ENCODE data around the gene SHLD1.

SHLD1 gene

DNA sequence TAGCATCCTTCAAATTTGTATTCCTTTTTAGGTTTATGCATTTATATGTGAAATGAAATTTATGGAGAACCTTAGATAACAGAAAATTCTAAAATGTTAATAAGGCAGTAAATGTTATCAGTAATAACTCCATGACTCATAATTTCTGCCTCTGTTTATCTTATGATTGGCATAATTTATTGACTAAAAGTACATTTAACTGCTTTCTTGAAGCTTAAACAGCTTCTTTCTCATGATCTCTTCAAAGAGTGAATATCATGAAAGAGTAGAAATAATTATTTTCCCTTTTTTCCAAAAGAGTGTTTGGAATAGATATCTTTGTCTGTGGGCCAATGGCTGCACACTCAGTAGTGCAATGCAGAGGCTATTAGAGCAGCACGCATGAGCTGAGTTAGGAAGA, 91.3 kb downstream of the SHLD1 start:
- no peak for ATAC-seq
- TF ChIP-seq CSDC2 (CRISPR knock-in tag; IDR thresholded peaks at IDR 0.05) (no peak), PPARA (CRISPR knock-in tag; IDR thresholded peaks at IDR 0.05; ENCODE audit: borderline replicate concordance) (no peak), ARNTL (CRISPR knock-in tag; IDR thresholded peaks at IDR 0.05; ENCODE audit: borderline replicate concordance, low read depth) (no peak), ISL1 (CRISPR knock-in tag; IDR thresholded peaks at IDR 0.05) (peak; percentile 75)
- TF ChIP-seq, protein P1, sequence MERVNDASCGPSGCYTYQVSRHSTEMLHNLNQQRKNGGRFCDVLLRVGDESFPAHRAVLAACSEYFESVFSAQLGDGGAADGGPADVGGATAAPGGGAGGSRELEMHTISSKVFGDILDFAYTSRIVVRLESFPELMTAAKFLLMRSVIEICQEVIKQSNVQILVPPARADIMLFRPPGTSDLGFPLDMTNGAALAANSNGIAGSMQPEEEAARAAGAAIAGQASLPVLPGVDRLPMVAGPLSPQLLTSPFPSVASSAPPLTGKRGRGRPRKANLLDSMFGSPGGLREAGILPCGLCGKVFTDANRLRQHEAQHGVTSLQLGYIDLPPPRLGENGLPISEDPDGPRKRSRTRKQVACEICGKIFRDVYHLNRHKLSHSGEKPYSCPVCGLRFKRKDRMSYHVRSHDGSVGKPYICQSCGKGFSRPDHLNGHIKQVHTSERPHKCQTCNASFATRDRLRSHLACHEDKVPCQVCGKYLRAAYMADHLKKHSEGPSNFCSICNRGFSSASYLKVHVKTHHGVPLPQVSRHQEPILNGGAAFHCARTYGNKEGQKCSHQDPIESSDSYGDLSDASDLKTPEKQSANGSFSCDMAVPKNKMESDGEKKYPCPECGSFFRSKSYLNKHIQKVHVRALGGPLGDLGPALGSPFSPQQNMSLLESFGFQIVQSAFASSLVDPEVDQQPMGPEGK (CRISPR knock-in tag; IDR thresholded peaks at IDR 0.05; ENCODE audit: borderline replicate concordance), result 0 out of 2 replicates have a peak, but pooled peaks have one; percentile 22

DNA sequence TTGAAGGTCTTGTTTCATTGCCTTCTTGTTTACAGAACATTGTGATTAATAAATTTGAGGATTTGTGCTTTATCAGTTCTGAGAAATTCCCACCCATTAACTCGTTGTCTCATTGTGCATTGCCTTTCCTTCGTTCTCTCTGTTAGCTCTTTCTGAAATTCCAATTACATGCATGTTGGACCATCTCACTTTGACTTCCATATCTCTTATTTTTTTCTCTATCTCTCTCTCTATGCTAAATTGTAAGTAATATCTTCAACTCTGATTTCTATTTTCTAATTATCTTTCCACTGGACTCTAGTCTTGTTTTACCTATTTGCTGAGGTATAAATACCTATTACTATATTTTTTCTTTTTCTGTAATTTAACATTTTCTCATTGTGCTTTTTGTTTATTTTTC, 92.3 kb downstream of the SHLD1 start:
- TF ChIP-seq ESRRG (CRISPR knock-in tag; IDR thresholded peaks at IDR 0.05), result no peak
- no peak for ATAC-seq

DNA sequence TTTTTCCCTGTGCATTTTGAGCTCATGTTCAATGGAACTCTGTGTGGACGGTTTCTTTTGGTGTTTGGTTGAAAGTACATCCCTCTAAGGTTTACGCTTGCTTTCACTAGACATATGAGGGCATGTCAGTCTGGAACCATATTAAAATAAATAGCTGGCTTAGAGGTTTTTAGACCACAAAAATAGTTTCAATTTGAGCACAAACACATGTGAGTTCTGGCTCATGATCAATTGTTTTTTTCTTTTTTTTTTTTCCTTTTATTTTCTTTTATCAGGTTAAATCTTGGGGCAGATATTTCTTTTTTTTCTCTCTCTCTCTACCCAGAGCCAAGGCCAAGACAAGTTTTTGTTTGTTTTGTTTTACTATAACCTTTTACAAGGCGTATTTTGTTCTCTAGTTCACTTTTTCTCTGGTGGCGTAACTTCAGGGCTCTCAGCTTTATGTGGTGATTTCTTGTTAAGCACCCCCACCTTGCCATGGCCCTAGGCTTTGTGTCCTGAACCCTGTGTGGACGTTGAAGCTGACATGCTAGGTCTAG, 92.9 kb downstream of the SHLD1 start:
- TF ChIP-seq, protein P2, sequence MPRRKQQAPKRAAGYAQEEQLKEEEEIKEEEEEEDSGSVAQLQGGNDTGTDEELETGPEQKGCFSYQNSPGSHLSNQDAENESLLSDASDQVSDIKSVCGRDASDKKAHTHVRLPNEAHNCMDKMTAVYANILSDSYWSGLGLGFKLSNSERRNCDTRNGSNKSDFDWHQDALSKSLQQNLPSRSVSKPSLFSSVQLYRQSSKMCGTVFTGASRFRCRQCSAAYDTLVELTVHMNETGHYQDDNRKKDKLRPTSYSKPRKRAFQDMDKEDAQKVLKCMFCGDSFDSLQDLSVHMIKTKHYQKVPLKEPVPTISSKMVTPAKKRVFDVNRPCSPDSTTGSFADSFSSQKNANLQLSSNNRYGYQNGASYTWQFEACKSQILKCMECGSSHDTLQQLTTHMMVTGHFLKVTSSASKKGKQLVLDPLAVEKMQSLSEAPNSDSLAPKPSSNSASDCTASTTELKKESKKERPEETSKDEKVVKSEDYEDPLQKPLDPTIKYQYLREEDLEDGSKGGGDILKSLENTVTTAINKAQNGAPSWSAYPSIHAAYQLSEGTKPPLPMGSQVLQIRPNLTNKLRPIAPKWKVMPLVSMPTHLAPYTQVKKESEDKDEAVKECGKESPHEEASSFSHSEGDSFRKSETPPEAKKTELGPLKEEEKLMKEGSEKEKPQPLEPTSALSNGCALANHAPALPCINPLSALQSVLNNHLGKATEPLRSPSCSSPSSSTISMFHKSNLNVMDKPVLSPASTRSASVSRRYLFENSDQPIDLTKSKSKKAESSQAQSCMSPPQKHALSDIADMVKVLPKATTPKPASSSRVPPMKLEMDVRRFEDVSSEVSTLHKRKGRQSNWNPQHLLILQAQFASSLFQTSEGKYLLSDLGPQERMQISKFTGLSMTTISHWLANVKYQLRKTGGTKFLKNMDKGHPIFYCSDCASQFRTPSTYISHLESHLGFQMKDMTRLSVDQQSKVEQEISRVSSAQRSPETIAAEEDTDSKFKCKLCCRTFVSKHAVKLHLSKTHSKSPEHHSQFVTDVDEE (CRISPR knock-in tag; IDR thresholded peaks at IDR 0.05), result no peak
- TF ChIP-seq, protein P3, sequence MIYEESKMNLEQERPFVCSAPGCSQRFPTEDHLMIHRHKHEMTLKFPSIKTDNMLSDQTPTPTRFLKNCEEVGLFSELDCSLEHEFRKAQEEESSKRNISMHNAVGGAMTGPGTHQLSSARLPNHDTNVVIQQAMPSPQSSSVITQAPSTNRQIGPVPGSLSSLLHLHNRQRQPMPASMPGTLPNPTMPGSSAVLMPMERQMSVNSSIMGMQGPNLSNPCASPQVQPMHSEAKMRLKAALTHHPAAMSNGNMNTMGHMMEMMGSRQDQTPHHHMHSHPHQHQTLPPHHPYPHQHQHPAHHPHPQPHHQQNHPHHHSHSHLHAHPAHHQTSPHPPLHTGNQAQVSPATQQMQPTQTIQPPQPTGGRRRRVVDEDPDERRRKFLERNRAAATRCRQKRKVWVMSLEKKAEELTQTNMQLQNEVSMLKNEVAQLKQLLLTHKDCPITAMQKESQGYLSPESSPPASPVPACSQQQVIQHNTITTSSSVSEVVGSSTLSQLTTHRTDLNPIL (CRISPR knock-in tag; IDR thresholded peaks at IDR 0.05; ENCODE audit: low read depth), result no peak
- TF ChIP-seq ARNTL (CRISPR knock-in tag; IDR thresholded peaks at IDR 0.05; ENCODE audit: borderline replicate concordance, low read depth), result no peak

DNA sequence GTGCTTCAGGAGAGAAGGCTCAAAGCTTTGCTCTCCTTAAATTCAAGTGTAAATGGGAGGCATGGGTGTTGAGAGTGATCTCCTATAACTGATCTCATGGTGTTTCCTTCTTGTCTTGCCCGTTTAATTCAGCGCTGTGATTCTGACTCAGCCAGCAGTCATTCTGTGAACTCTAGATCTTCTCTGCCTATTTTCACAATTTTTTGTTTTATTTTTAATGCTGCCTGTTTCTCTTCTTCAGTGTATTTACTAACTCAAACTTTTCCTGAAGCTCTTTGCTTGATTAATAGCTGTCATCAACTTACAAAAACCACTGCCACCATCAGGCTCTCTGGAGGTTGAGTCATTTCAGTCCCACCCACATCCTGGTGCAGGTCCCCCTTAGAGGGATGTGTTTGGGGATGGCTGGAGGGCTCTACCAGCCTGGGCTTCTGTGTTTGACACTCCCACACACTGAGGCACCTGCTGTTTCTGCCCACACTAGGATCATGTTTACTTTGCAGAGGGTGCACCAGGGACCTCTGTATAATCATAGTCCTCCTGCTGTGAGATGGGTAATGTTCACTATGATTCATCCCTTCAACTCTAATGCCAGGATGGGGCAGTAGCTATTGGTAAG, 94.0 kb downstream of the SHLD1 start:
- peak; percentile 82 for ATAC-seq

More for the DNA sequence above, 92.9 kb downstream of the SHLD1 start:
- peak; percentile 24 for ATAC-seq

More for the DNA sequence above, 94.0 kb downstream of the SHLD1 start:
- no peak; the same call in 1 of the 2 replicates for TF ChIP-seq ISL1 (CRISPR knock-in tag; IDR thresholded peaks at IDR 0.05)
- no peak for TF ChIP-seq PPARA (CRISPR knock-in tag; IDR thresholded peaks at IDR 0.05; ENCODE audit: borderline replicate concordance)
- TF ChIP-seq ZFP3 (CRISPR knock-in tag; IDR thresholded peaks at IDR 0.05), result no peak
- TF ChIP-seq, protein P4, sequence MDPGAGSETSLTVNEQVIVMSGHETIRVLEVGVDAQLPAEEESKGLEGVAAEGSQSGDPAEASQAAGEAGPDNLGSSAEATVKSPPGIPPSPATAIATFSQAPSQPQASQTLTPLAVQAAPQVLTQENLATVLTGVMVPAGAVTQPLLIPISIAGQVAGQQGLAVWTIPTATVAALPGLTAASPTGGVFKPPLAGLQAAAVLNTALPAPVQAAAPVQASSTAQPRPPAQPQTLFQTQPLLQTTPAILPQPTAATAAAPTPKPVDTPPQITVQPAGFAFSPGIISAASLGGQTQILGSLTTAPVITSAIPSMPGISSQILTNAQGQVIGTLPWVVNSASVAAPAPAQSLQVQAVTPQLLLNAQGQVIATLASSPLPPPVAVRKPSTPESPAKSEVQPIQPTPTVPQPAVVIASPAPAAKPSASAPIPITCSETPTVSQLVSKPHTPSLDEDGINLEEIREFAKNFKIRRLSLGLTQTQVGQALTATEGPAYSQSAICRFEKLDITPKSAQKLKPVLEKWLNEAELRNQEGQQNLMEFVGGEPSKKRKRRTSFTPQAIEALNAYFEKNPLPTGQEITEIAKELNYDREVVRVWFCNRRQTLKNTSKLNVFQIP (CRISPR knock-in tag; IDR thresholded peaks at IDR 0.05; ENCODE audit: borderline replicate concordance, low read depth), result no peak
- TF ChIP-seq ZNF565 (CRISPR knock-in tag; conservative IDR thresholded peaks at IDR 0.05; ENCODE audit: low read depth), result no peak
- no peak for TF ChIP-seq ZC3H10 (CRISPR knock-in tag; IDR thresholded peaks at IDR 0.05)
- TF ChIP-seq ZNF70 (CRISPR knock-in tag; IDR thresholded peaks at IDR 0.05), result no peak
- TF ChIP-seq, protein P2 (CRISPR knock-in tag; IDR thresholded peaks at IDR 0.05), result no peak
- no peak for TF ChIP-seq ZNF8 (CRISPR knock-in tag; IDR thresholded peaks at IDR 0.05)
- TF ChIP-seq ARNTL (CRISPR knock-in tag; IDR thresholded peaks at IDR 0.05; ENCODE audit: borderline replicate concordance, low read depth), result no peak
- TF ChIP-seq TOX (CRISPR knock-in tag; IDR thresholded peaks at IDR 0.05; ENCODE audit: borderline replicate concordance), result no peak
- TF ChIP-seq, protein P3 (CRISPR knock-in tag; IDR thresholded peaks at IDR 0.05; ENCODE audit: low read depth), result no peak
- TF ChIP-seq OSR1 (CRISPR knock-in tag; IDR thresholded peaks at IDR 0.05), result no peak
- no peak for TF ChIP-seq BACH2 (CRISPR knock-in tag; IDR thresholded peaks at IDR 0.05; ENCODE audit: borderline replicate concordance)
- TF ChIP-seq TCF4 (CRISPR knock-in tag; IDR thresholded peaks at IDR 0.05; ENCODE audit: borderline replicate concordance), result no peak
- TF ChIP-seq GLIS3 (CRISPR knock-in tag; IDR thresholded peaks at IDR 0.05), result no peak
- no peak for TF ChIP-seq ESRRG (CRISPR knock-in tag; IDR thresholded peaks at IDR 0.05)
- TF ChIP-seq, protein P1 (CRISPR knock-in tag; IDR thresholded peaks at IDR 0.05; ENCODE audit: borderline replicate concordance), result no peak
- no peak for TF ChIP-seq SNAI2 (CRISPR knock-in tag; IDR thresholded peaks at IDR 0.05)
- no peak for TF ChIP-seq ZFP30 (CRISPR knock-in tag; IDR thresholded peaks at IDR 0.05)
